Dedifferentiated amniotic fluid mesenchymal stem cell (primary cell): ENCODE results near the gene ZBTB8A.
"Not testable (repeated sequence)": the region's sequence is repeated elsewhere in the genome, so short reads cannot be mapped to it uniquely, and the experiment has no call there.

Experiments used
- DNase-seq: peaks from one replicate; pipeline ENCODE4 v3.0.0-alpha.2; 2016; ENCODE audit errors: extremely low spot score

The ZBTB8A gene

GRCh38 chr1:32619701-32620485, 80.7 kb downstream of the ZBTB8A start:
- no peak for DNase-seq

GRCh38 chr1:32622205-32622604, 83.0 kb downstream of the ZBTB8A start:
- no peak for DNase-seq

- no peak for DNase-seq
Measured at GRCh38 chr1:32622806-32623681, 83.8 kb downstream of the ZBTB8A start.

GRCh38 chr1:32623775-32624174, 84.5 kb downstream of the ZBTB8A start:
- DNase-seq = no peak

GRCh38 chr1:32626176-32626575, 86.9 kb downstream of the ZBTB8A start:
- DNase-seq = no peak

- no peak for DNase-seq
Measured at GRCh38 chr1:32627596-32628162, 88.5 kb downstream of the ZBTB8A start.

- DNase-seq = not testable (repeated sequence)
Measured at GRCh38 chr1:32630173-32630572, 90.9 kb downstream of the ZBTB8A start.

- no peak for DNase-seq
Measured at GRCh38 chr1:32632829-32633228, 93.6 kb downstream of the ZBTB8A start.

GRCh38 chr1:32635508-32636277, 96.5 kb downstream of the ZBTB8A start:
- DNase-seq = no peak

GRCh38 chr1:32636914-32637645, 97.9 kb downstream of the ZBTB8A start:
- no peak for DNase-seq

- DNase-seq = peak; percentile 19
Measured at GRCh38 chr1:32639489-32640075, 100.4 kb downstream of the ZBTB8A start.

GRCh38 chr1:32642292-32642827, 103.1 kb downstream of the ZBTB8A start:
- DNase-seq = not testable (repeated sequence)

- DNase-seq = no peak
Measured at GRCh38 chr1:32644426-32644825, 105.2 kb downstream of the ZBTB8A start.

- DNase-seq = no peak
Measured at GRCh38 chr1:32647308-32648134, 108.3 kb downstream of the ZBTB8A start.

GRCh38 chr1:32650248-32650751, 111.1 kb downstream of the ZBTB8A start, which contains the start of gene ZBTB8OS:
Gene ZBTB8OS (minus strand): TSS chr1:32650550. CDS start chr1:32650529, 21 bp downstream.
- peak; percentile 96 for DNase-seq

- DNase-seq = peak; percentile 97
Measured at GRCh38 chr1:32650752-32651460, 111.7 kb downstream of the ZBTB8A start, which contains the start of gene RBBP4. Gene RBBP4 (plus strand): TSS chr1:32651208. CDS start chr1:32651307, 99 bp downstream.

GRCh38 chr1:32651461-32652073, 112.3 kb downstream of the ZBTB8A start:
- peak; percentile 24 for DNase-seq
